ENCODE measurements around the gene INKA1. TPM values are rescaled to one million over a fixed set of nuclear protein-coding genes. Genes with fewer than 3 reads are reported as not detected.

INKA1 gene
- total RNA-seq, 4 donors from 2014 or later = 0.60 to 10.3 (median 8.0) TPM

- H3K27ac ChIP-seq = no peak overlapping the region
- no peak overlapping the region for H3K4me3 ChIP-seq
- no peaks in the 10 kb centered on the region for H3K9me3 ChIP-seq
- peaks cover 0 to 27% (median 0%) of the 10 kb centered on the region in 4 donors for H3K4me1 ChIP-seq
- H3K27me3 ChIP-seq = no peaks in the 10 kb centered on the region
- no peak for DNase-seq (ENCODE audit: low spot score in 2 of 2)
- TF ChIP-seq CTCF (IDR thresholded peaks at IDR 0.05) (no peak), EP300 (IDR thresholded peaks at IDR 0.05) (no peak), POLR2A (IDR thresholded peaks at IDR 0.05) (no peak)
- peaks cover 0 to 4% (median 0%) of the 10 kb centered on the region in 3 donors for H3K36me3 ChIP-seq
These were observed 38.1 kb downstream of the INKA1 start for GRCh38 chr3:49841126-49841696.

- Histone ChIP-seq H3K36me3 (peaks cover 0 to 7% (median 0%) of the 10 kb centered on the region in 3 donors), H3K27ac (no peak overlapping the region), H3K9me3 (no peaks in the 10 kb centered on the region), H3K4me3 (no peak overlapping the region), H3K27me3 (no peaks in the 10 kb centered on the region), H3K4me1 (peaks cover 0 to 27% (median 0%) of the 10 kb centered on the region in 4 donors)
- DNase-seq (ENCODE audit: low spot score in 2 of 2) = no peak
- 90 to 92% methylated on average over 4 to 7 of the region's 7 CpGs for WGBS, 2 donors
- TF ChIP-seq EP300 (IDR thresholded peaks at IDR 0.05) = no peak
- TF ChIP-seq POLR2A (IDR thresholded peaks at IDR 0.05) = no peak
- TF ChIP-seq CTCF (IDR thresholded peaks at IDR 0.05) = no peak
These were observed 38.7 kb downstream of the INKA1 start for GRCh38 chr3:49841806-49842205.

GRCh38 chr3:49842843-49843517, 39.9 kb downstream of the INKA1 start:
- Histone ChIP-seq H3K27ac (no peak overlapping the region), H3K4me1 (peaks cover 0 to 27% (median 0%) of the 10 kb centered on the region in 4 donors), H3K4me3 (no peak overlapping the region), H3K27me3 (no peaks in the 10 kb centered on the region), H3K9me3 (no peaks in the 10 kb centered on the region), H3K36me3 (peaks cover 0 to 7% (median 0%) of the 10 kb centered on the region in 3 donors)
- TF ChIP-seq EP300 (IDR thresholded peaks at IDR 0.05) (no peak), CTCF (IDR thresholded peaks at IDR 0.05) (no peak), POLR2A (IDR thresholded peaks at IDR 0.05) (no peak)
- 93 to 100% methylated on average over 3 of the region's 3 CpGs for WGBS, 2 donors
- no peak for DNase-seq (ENCODE audit: low spot score in 2 of 2)

- no peaks in the 10 kb centered on the region for H3K9me3 ChIP-seq
- no peaks in the 10 kb centered on the region for H3K27me3 ChIP-seq
- 75 to 76% methylated on average over 5 of the region's 5 CpGs for WGBS, 2 donors
- no peak overlapping the region for H3K4me3 ChIP-seq
- peaks cover 0 to 16% (median 0%) of the 10 kb centered on the region in 4 donors for H3K4me1 ChIP-seq
- H3K36me3 ChIP-seq = peaks cover 0 to 7% (median 0%) of the 10 kb centered on the region in 3 donors
- no peak for DNase-seq (ENCODE audit: low spot score in 2 of 2)
- TF ChIP-seq EP300 (IDR thresholded peaks at IDR 0.05) = no peak
- no peak for TF ChIP-seq CTCF (IDR thresholded peaks at IDR 0.05)
- no peak for TF ChIP-seq POLR2A (IDR thresholded peaks at IDR 0.05)
- H3K27ac ChIP-seq = no peak overlapping the region
These were observed 41.6 kb downstream of the INKA1 start for GRCh38 chr3:49844464-49845183.

DNA sequence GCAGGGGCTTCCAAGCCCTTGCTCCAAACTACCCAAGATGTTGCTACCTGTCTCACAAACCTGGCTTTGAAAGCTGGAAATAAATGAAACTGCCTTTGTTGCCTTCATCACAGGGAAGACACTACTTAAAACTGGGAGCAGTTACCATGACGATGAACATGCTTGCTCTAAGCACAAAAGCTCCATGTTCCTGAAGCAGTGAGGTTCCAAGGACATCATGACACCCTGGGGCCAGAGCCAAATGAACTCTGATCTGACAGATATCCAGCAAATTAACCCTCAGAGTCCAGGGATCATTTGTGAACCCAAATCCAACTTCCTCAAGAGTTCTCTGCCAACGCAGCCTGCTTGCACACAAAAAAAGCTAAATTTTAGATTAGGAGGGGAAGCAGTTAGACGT, 42.6 kb downstream of the INKA1 start:
- no peak for DNase-seq (ENCODE audit: low spot score in 2 of 2)
- no peak for TF ChIP-seq EP300 (IDR thresholded peaks at IDR 0.05)
- no peak for TF ChIP-seq CTCF (IDR thresholded peaks at IDR 0.05)
- no peak for TF ChIP-seq POLR2A (IDR thresholded peaks at IDR 0.05)
- WGBS, 2 donors = 82 to 93% methylated on average over 3 of the region's 3 CpGs
- Histone ChIP-seq H3K9me3 (no peaks in the 10 kb centered on the region), H3K27me3 (no peaks in the 10 kb centered on the region), H3K36me3 (peaks cover 0 to 7% (median 0%) of the 10 kb centered on the region in 3 donors), H3K27ac (no peak overlapping the region), H3K4me1 (peaks cover 0 to 6% (median 0%) of the 10 kb centered on the region in 4 donors), H3K4me3 (no peak overlapping the region)

Measured in tibial nerve (tissue), 4 donors.